Activated naive CD8-positive, alpha-beta T cell (primary cell): ENCODE results near the gene UNC13D.
"Not testable (repeated sequence)": the region's sequence is repeated elsewhere in the genome, so short reads cannot be mapped to it uniquely, and the experiment has no call there.

Source experiments
- H3K27ac Mint-ChIP-seq: one replicate; pipeline ENCODE4 v1.8.0; 2021; ENCODE audit warnings: mixed read lengths
- H3K27me3 Mint-ChIP-seq: one replicate; pipeline ENCODE4 v1.8.0; 2021; ENCODE audit warnings: mixed read lengths
- H3K36me3 Mint-ChIP-seq: one replicate; pipeline ENCODE4 v1.8.0; 2021; ENCODE audit warnings: mixed read lengths
- H3K4me1 Mint-ChIP-seq: one replicate; pipeline ENCODE4 v1.8.0; 2021; ENCODE audit warnings: low read depth, mixed read lengths
- H3K4me3 Mint-ChIP-seq: one replicate; pipeline ENCODE4 v1.8.0; 2021; ENCODE audit warnings: mild to moderate bottlenecking, mixed read lengths
- H3K9me3 Mint-ChIP-seq: one replicate; pipeline ENCODE4 v1.8.0; 2021; ENCODE audit warnings: low read depth, mixed read lengths

UNC13D gene

GRCh38 chr17:75814021-75814395, 30.2 kb downstream of the UNC13D start:
- no peak overlapping the region for H3K4me3 Mint-ChIP-seq
- H3K9me3 Mint-ChIP-seq, result no peaks in the 10 kb centered on the region
- no peak overlapping the region for H3K27ac Mint-ChIP-seq
- no peaks in the 10 kb centered on the region for H3K27me3 Mint-ChIP-seq
- H3K4me1 Mint-ChIP-seq, result no peaks in the 10 kb centered on the region
- H3K36me3 Mint-ChIP-seq, result no peaks in the 10 kb centered on the region

GRCh38 chr17:75813081-75814020, 30.9 kb downstream of the UNC13D start:
- H3K4me1 Mint-ChIP-seq, result peaks cover 2% of the 10 kb centered on the region
- no peak overlapping the region for H3K27ac Mint-ChIP-seq
- H3K36me3 Mint-ChIP-seq, result no peaks in the 10 kb centered on the region

GRCh38 chr17:75812096-75813013, 31.8 kb downstream of the UNC13D start:
- H3K27me3 Mint-ChIP-seq, result no peaks in the 10 kb centered on the region
- H3K36me3 Mint-ChIP-seq, result no peaks in the 10 kb centered on the region
- no peaks in the 10 kb centered on the region for H3K9me3 Mint-ChIP-seq
- no peak overlapping the region for H3K27ac Mint-ChIP-seq
- H3K4me1 Mint-ChIP-seq, result peaks cover 4% of the 10 kb centered on the region
- H3K4me3 Mint-ChIP-seq, result no peak overlapping the region

More at GRCh38 chr17:75813081-75814020, 30.9 kb downstream of the UNC13D start:
- no peaks in the 10 kb centered on the region for H3K9me3 Mint-ChIP-seq
- no peaks in the 10 kb centered on the region for H3K27me3 Mint-ChIP-seq
- H3K4me3 Mint-ChIP-seq, result no peak overlapping the region

GRCh38 chr17:75811174-75811573, 33.0 kb downstream of the UNC13D start:
- H3K27ac Mint-ChIP-seq, result no peak overlapping the region
- no peaks in the 10 kb centered on the region for H3K9me3 Mint-ChIP-seq
- H3K36me3 Mint-ChIP-seq, result no peaks in the 10 kb centered on the region
- no peak overlapping the region for H3K4me3 Mint-ChIP-seq
- no peaks in the 10 kb centered on the region for H3K27me3 Mint-ChIP-seq
- H3K4me1 Mint-ChIP-seq, result peaks cover 4% of the 10 kb centered on the region

- not testable (repeated sequence) for H3K9me3 Mint-ChIP-seq, H3K27me3 Mint-ChIP-seq, H3K4me1 Mint-ChIP-seq, H3K36me3 Mint-ChIP-seq, H3K27ac Mint-ChIP-seq, H3K4me3 Mint-ChIP-seq
These were observed 33.4 kb downstream of the UNC13D start for GRCh38 chr17:75810756-75811155.

GRCh38 chr17:75810216-75810615, 34.0 kb downstream of the UNC13D start:
- Mint-ChIP-seq H3K27ac (no peak overlapping the region), H3K4me1 (peaks cover 4% of the 10 kb centered on the region), H3K36me3 (no peaks in the 10 kb centered on the region), H3K4me3 (no peak overlapping the region), H3K27me3 (no peaks in the 10 kb centered on the region), H3K9me3 (no peaks in the 10 kb centered on the region)

- no peak overlapping the region for H3K27ac Mint-ChIP-seq
- H3K4me3 Mint-ChIP-seq, result no peak overlapping the region
- H3K36me3 Mint-ChIP-seq, result no peaks in the 10 kb centered on the region
- H3K9me3 Mint-ChIP-seq, result no peaks in the 10 kb centered on the region
- H3K27me3 Mint-ChIP-seq, result no peaks in the 10 kb centered on the region
- H3K4me1 Mint-ChIP-seq, result peaks cover 4% of the 10 kb centered on the region
These were observed 34.5 kb downstream of the UNC13D start for GRCh38 chr17:75809631-75810111.

- H3K36me3 Mint-ChIP-seq, result no peaks in the 10 kb centered on the region
- H3K27ac Mint-ChIP-seq, result no peak overlapping the region
- no peak overlapping the region for H3K4me3 Mint-ChIP-seq
- H3K4me1 Mint-ChIP-seq, result peaks cover 4% of the 10 kb centered on the region
- H3K27me3 Mint-ChIP-seq, result no peaks in the 10 kb centered on the region
- no peaks in the 10 kb centered on the region for H3K9me3 Mint-ChIP-seq
These were observed 35.1 kb downstream of the UNC13D start for GRCh38 chr17:75808905-75809621.

GRCh38 chr17:75808549-75808904, 35.7 kb downstream of the UNC13D start:
- H3K36me3 Mint-ChIP-seq, result no peaks in the 10 kb centered on the region
- no peak overlapping the region for H3K27ac Mint-ChIP-seq
- peaks cover 8% of the 10 kb centered on the region for H3K4me1 Mint-ChIP-seq
- H3K4me3 Mint-ChIP-seq, result no peak overlapping the region
- no peaks in the 10 kb centered on the region for H3K27me3 Mint-ChIP-seq
- H3K9me3 Mint-ChIP-seq, result no peaks in the 10 kb centered on the region

- no peaks in the 10 kb centered on the region for H3K9me3 Mint-ChIP-seq
- H3K27ac Mint-ChIP-seq, result no peak overlapping the region
- H3K27me3 Mint-ChIP-seq, result no peaks in the 10 kb centered on the region
- no peaks in the 10 kb centered on the region for H3K36me3 Mint-ChIP-seq
- H3K4me1 Mint-ChIP-seq, result peaks cover 9% of the 10 kb centered on the region
- no peak overlapping the region for H3K4me3 Mint-ChIP-seq
These were observed 36.3 kb downstream of the UNC13D start for GRCh38 chr17:75807861-75808260.

- H3K9me3 Mint-ChIP-seq, result no peaks in the 10 kb centered on the region
- no peak overlapping the region for H3K4me3 Mint-ChIP-seq
- H3K4me1 Mint-ChIP-seq, result peaks cover 9% of the 10 kb centered on the region
- no peaks in the 10 kb centered on the region for H3K36me3 Mint-ChIP-seq
- no peaks in the 10 kb centered on the region for H3K27me3 Mint-ChIP-seq
- H3K27ac Mint-ChIP-seq, result no peak overlapping the region
These were observed 37.2 kb downstream of the UNC13D start for GRCh38 chr17:75806822-75807500.

GRCh38 chr17:75803883-75804282, 40.3 kb downstream of the UNC13D start:
- Mint-ChIP-seq H3K36me3 (peaks cover 2% of the 10 kb centered on the region), H3K9me3 (no peaks in the 10 kb centered on the region), H3K4me1 (peaks cover 9% of the 10 kb centered on the region), H3K27ac (no peak overlapping the region), H3K4me3 (no peak overlapping the region), H3K27me3 (no peaks in the 10 kb centered on the region)

- Mint-ChIP-seq H3K36me3 (peaks cover 5% of the 10 kb centered on the region), H3K27me3 (no peaks in the 10 kb centered on the region), H3K4me3 (no peak overlapping the region), H3K27ac (no peak overlapping the region), H3K4me1 (peaks cover 13% of the 10 kb centered on the region), H3K9me3 (no peaks in the 10 kb centered on the region)
These were observed 44.8 kb downstream of the UNC13D start for GRCh38 chr17:75799402-75799801.
